ENCODE measurements around the gene DPM2. TPM values are rescaled to one million over a fixed set of nuclear protein-coding genes. Genes with fewer than 3 reads are reported as not detected.

DPM2 gene
- polyA plus RNA-seq, 2 of the 4 experiments (the other 2 are of a cell fraction) = 41.9 to 45.9 TPM

DNA sequence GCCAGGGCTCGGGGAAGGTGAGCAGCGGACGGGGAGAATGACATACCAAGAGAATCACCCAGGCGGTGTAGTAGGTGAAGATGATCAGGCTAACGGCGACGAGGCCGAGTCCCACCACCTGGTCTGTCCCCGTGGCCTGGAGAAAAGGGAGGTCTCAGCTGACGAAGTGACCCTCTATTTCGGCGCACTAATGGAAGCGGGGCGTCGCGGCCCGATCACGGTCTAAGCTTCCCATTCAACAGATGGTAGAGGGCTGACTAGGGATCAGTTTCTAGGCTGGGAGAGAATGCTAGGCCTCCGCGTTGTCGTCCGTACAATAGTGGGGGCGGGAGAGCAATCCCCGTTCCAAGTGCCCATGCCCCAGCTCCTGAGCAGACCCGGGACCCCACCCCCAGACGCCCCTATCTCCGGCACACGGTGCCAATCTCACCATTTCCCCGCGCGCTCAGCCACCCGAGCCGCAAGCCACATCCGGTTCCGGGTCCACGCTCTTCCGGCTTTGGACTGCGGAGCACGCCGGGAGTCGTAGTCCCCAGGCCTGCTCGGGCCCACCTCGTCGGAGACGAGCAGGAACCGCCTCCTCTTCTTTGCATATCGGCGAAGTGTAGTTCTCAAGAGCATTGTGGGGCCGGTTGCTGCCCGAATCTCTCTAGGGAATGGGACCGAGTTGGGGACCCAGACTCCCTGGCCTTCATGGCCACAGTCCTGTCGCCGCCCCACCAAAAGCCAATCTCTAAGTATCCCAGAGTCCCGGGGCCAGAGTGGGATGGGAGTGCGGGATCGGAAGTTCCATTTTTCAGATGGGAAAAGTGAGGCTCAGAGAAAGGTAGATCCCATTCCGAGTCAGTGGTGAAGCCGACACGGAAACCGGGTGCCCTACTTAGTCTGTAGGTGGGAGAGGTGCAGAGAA, at the start of gene DPM2 (continued):
- TF ChIP-seq SMC3 (IDR thresholded peaks at IDR 0.05) (peak; percentile 5; the same call in 1 of the 3 replicates), TFCP2L1 (CRISPR knock-in tag; IDR thresholded peaks at IDR 0.05) (no peak), HOXB13 (CRISPR knock-in tag; IDR thresholded peaks at IDR 0.05; ENCODE audit: low read depth) (no peak), HDAC2 (IDR thresholded peaks at IDR 0.05) (no peak), CHD4 (IDR thresholded peaks at IDR 0.05; ENCODE audit: borderline replicate concordance) (no peak), FOSB (CRISPR knock-in tag; IDR thresholded peaks at IDR 0.05) (peak; percentile 46; the same call in 1 of the 2 replicates), SREBF2 (IDR thresholded peaks at IDR 0.05) (no peak), ESRRA (IDR thresholded peaks at IDR 0.05; ENCODE audit: borderline replicate concordance, low read length) (no peak)
- TF ChIP-seq, protein P1, sequence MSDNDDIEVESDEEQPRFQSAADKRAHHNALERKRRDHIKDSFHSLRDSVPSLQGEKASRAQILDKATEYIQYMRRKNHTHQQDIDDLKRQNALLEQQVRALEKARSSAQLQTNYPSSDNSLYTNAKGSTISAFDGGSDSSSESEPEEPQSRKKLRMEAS (IDR thresholded peaks at IDR 0.05) = peak; percentile 88

DNA sequence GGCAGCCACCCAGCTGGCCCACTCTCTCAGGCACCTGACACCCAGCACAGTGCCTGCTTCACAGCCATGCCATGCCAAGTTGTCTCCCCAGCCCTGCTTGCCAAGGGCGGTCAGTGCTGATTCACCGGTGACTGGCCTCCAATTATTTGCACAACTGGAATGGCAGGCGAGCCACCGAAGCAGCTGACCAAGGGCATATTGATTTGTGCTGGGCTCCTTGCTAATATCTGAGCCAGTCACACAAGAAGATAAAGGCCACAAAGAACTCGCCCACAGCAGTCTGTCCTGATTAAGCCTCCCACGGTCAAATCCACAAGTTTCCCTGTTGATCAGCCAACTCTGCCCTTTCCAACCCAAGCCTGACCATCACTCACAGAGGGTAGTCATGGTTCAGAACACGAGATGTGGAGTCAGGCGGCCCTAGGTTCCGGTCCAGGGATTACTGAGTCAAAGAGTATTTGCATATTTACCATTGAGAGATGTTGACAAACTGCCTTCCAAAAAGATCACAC, 49.5 kb upstream of the DPM2 start:
- POLR2A ChIA-PET = interaction anchor here (1.0 to 1.1 kb wide), 2 partner anchors 10 to 92 kb away, joined by 4 read pairs; no protein-coding TSS in a partner anchor
- WGBS (ENCODE audit: missing lambda C conversion rate) = 2% methylated on average over 8 of the region's 9 CpGs
- Histone ChIP-seq H3K4me3 (no peak overlapping the region), H3K4me1 (peaks cover 45% of the 10 kb centered on the region), H3K4me2 (peak overlapping the region; percentile 54), H3K27ac (peak overlapping the region; percentile 83 to 86), H3K9me3 (no peaks in the 10 kb centered on the region)
- peak; percentile 81 to 88 for DNase-seq (ENCODE audit: low read depth in 1 of 2, low spot score in 1 of 2)
- peak; percentile 51 for FAIRE-seq
- CTCF ChIA-PET = interaction anchor here (1.0 to 17.9 kb wide), 4 partner anchors 9 to 49 kb away, joined by 3 to 157 read pairs (median 6); no protein-coding TSS in a partner anchor
- ATAC-seq = peak; percentile 87 to 92
- no peak for TF ChIP-seq MAZ (IDR thresholded peaks at IDR 0.05; ENCODE audit: borderline replicate concordance, low read depth, low read length)
- TF ChIP-seq, protein P2, sequence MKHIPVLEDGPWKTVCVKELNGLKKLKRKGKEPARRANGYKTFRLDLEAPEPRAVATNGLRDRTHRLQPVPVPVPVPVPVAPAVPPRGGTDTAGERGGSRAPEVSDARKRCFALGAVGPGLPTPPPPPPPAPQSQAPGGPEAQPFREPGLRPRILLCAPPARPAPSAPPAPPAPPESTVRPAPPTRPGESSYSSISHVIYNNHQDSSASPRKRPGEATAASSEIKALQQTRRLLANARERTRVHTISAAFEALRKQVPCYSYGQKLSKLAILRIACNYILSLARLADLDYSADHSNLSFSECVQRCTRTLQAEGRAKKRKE (CRISPR knock-in tag; IDR thresholded peaks at IDR 0.05; ENCODE audit: low read depth) = peak; percentile 12; the same call in 1 of the 2 replicates
- TF ChIP-seq, protein P3, sequence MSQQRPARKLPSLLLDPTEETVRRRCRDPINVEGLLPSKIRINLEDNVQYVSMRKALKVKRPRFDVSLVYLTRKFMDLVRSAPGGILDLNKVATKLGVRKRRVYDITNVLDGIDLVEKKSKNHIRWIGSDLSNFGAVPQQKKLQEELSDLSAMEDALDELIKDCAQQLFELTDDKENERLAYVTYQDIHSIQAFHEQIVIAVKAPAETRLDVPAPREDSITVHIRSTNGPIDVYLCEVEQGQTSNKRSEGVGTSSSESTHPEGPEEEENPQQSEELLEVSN (IDR thresholded peaks at IDR 0.05; ENCODE audit: borderline replicate concordance, low read depth) = no peak
- no peak for TF ChIP-seq FOSB (CRISPR knock-in tag; IDR thresholded peaks at IDR 0.05)
- TF ChIP-seq, protein P4, sequence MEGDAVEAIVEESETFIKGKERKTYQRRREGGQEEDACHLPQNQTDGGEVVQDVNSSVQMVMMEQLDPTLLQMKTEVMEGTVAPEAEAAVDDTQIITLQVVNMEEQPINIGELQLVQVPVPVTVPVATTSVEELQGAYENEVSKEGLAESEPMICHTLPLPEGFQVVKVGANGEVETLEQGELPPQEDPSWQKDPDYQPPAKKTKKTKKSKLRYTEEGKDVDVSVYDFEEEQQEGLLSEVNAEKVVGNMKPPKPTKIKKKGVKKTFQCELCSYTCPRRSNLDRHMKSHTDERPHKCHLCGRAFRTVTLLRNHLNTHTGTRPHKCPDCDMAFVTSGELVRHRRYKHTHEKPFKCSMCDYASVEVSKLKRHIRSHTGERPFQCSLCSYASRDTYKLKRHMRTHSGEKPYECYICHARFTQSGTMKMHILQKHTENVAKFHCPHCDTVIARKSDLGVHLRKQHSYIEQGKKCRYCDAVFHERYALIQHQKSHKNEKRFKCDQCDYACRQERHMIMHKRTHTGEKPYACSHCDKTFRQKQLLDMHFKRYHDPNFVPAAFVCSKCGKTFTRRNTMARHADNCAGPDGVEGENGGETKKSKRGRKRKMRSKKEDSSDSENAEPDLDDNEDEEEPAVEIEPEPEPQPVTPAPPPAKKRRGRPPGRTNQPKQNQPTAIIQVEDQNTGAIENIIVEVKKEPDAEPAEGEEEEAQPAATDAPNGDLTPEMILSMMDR (IDR thresholded peaks at IDR 0.05) = no peak
- TF ChIP-seq CHD4 (IDR thresholded peaks at IDR 0.05; ENCODE audit: borderline replicate concordance) = no peak
- TF ChIP-seq NR3C1 (IDR thresholded peaks at IDR 0.05) = no peak
- TF ChIP-seq CEBPB (IDR thresholded peaks at IDR 0.05) = peak in 1 of 2 experiments; percentile 63; a peak in 2 of 4 replicates
- TF ChIP-seq NPAS2 (CRISPR knock-in tag; IDR thresholded peaks at IDR 0.05; ENCODE audit: borderline replicate concordance) = no peak
- TF ChIP-seq RARB (CRISPR knock-in tag; IDR thresholded peaks at IDR 0.05) = no peak
- TF ChIP-seq, protein P5, sequence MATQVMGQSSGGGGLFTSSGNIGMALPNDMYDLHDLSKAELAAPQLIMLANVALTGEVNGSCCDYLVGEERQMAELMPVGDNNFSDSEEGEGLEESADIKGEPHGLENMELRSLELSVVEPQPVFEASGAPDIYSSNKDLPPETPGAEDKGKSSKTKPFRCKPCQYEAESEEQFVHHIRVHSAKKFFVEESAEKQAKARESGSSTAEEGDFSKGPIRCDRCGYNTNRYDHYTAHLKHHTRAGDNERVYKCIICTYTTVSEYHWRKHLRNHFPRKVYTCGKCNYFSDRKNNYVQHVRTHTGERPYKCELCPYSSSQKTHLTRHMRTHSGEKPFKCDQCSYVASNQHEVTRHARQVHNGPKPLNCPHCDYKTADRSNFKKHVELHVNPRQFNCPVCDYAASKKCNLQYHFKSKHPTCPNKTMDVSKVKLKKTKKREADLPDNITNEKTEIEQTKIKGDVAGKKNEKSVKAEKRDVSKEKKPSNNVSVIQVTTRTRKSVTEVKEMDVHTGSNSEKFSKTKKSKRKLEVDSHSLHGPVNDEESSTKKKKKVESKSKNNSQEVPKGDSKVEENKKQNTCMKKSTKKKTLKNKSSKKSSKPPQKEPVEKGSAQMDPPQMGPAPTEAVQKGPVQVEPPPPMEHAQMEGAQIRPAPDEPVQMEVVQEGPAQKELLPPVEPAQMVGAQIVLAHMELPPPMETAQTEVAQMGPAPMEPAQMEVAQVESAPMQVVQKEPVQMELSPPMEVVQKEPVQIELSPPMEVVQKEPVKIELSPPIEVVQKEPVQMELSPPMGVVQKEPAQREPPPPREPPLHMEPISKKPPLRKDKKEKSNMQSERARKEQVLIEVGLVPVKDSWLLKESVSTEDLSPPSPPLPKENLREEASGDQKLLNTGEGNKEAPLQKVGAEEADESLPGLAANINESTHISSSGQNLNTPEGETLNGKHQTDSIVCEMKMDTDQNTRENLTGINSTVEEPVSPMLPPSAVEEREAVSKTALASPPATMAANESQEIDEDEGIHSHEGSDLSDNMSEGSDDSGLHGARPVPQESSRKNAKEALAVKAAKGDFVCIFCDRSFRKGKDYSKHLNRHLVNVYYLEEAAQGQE (IDR thresholded peaks at IDR 0.05) = no peak
- TF ChIP-seq, protein P6, sequence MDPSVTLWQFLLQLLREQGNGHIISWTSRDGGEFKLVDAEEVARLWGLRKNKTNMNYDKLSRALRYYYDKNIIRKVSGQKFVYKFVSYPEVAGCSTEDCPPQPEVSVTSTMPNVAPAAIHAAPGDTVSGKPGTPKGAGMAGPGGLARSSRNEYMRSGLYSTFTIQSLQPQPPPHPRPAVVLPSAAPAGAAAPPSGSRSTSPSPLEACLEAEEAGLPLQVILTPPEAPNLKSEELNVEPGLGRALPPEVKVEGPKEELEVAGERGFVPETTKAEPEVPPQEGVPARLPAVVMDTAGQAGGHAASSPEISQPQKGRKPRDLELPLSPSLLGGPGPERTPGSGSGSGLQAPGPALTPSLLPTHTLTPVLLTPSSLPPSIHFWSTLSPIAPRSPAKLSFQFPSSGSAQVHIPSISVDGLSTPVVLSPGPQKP (IDR thresholded peaks at IDR 0.05; ENCODE audit: low read depth, low read length) = no peak
- TF ChIP-seq HEYL (CRISPR knock-in tag; IDR thresholded peaks at IDR 0.05) = no peak
- TF ChIP-seq, protein P7, sequence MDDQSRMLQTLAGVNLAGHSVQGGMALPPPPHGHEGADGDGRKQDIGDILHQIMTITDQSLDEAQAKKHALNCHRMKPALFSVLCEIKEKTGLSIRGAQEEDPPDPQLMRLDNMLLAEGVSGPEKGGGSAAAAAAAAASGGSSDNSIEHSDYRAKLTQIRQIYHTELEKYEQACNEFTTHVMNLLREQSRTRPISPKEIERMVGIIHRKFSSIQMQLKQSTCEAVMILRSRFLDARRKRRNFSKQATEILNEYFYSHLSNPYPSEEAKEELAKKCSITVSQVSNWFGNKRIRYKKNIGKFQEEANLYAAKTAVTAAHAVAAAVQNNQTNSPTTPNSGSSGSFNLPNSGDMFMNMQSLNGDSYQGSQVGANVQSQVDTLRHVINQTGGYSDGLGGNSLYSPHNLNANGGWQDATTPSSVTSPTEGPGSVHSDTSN (IDR thresholded peaks at IDR 0.05) = peak; percentile 31; the same call in 1 of the 2 replicates
- TF ChIP-seq ZSCAN20 (CRISPR knock-in tag; IDR thresholded peaks at IDR 0.05) = no peak
- TF ChIP-seq JUNB (IDR thresholded peaks at IDR 0.05) = peak; percentile 71
- 0 out of 3 replicates have a peak, but pooled peaks have one; percentile 18 for TF ChIP-seq SMC3 (IDR thresholded peaks at IDR 0.05)
- no peak for TF ChIP-seq MAFK (IDR thresholded peaks at IDR 0.05; ENCODE audit: partially characterized antibody)
- no peak for TF ChIP-seq MYC (IDR thresholded peaks at IDR 0.05; ENCODE audit: borderline replicate concordance, low read length)
- TF ChIP-seq RAD21 (conservative IDR thresholded peaks at IDR 0.05 in 1 of 2, IDR thresholded peaks at IDR 0.05 in 1 of 2) = no peak
- no peak for TF ChIP-seq EHF (CRISPR knock-in tag; IDR thresholded peaks at IDR 0.05)
- TF ChIP-seq SREBF2 (IDR thresholded peaks at IDR 0.05) = no peak

Measured in A549 (cell line).